EH (cell line): ENCODE results near the gene METTL23.

Experiments used
- DNase-seq: peaks from one replicate; pipeline ENCODE4 v3.0.0-alpha.2; 2015; ENCODE audit warnings: low read depth

METTL23 gene

DNA sequence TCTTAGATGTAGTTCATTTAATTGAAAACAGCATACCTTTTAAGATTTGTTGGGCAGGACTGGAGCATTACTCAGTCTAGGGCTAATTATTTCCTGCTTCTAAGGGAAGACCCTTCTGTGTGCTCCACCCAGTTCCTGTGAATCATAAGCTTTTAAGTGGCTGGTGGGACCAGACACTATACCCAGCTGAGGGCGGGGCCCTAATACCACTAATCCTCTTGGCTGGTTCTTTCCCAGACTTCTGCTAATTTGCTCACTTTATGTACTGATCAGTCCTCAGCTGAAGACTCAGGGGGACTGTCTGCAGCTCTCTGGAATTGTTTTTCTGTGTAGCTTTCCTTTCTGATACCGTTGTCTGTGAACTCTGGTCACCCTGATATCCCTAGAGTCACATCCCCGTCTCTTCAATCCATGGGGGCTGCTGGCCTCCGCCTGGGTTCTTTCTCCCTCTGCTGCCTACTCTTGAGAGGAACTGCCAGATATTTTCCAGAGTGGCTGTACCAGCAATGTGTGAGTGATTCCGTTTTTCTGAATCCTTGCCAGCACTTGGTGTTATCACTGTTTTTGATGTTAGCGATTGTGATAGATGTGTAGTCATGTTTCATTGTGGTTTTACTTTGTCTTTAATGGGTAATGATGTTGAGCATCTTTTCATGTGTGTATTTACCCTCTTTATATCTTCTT lies 46.3 kb downstream of the METTL23 start:
- peak; percentile 93 for DNase-seq

GRCh38 chr17:76775021-76775600 lies 48.5 kb downstream of the METTL23 start:
- DNase-seq = no peak

DNA sequence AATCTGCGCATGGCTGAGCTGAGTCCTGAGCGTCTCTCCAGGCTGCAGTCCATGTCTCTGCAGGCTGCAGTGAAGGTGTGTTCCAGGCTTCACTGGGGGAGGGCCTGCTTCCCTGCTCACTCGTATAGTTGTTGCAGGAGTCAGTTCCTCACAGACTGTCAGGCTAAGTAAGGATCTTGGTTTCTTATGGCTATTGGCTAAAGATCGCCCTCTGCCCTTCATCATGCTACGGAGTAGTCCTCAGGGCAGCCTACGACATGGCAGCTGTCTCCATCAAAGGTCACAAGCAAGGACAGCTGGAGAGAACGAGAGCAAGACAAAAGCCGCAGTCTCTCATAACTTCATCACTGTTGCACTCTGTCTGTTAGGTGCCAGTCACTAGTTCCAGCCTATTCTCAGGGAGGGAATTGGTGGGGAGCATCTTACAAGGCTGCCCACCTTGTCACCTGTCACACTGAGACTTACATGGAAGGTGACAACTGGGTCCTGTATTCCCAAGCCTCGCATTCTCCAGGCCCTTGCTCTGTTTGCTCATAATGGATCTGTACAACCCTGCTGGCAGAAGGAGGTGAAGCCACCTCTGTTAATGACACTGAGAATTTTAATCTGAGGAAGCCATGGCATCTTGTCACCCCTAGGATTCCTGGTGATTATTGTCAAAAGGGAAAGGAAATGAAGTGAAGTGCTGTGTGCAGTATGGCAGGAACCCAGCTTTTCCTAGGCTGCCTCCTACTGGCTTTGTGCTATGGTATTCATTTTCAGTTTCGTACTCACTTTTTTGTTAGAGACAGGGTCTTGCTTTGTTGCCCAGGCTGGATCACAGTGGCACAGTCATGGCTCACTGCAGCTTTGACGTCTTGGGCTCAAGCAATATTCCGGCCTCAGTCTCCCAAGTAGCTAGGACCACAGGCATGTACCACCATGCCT lies 54.7 kb downstream of the METTL23 start:
- no peak for DNase-seq

GRCh38 chr17:76783146-76783545 lies 56.5 kb downstream of the METTL23 start:
- no peak for DNase-seq
